Measurements from ENCODE around the gene DLD.

DNA sequence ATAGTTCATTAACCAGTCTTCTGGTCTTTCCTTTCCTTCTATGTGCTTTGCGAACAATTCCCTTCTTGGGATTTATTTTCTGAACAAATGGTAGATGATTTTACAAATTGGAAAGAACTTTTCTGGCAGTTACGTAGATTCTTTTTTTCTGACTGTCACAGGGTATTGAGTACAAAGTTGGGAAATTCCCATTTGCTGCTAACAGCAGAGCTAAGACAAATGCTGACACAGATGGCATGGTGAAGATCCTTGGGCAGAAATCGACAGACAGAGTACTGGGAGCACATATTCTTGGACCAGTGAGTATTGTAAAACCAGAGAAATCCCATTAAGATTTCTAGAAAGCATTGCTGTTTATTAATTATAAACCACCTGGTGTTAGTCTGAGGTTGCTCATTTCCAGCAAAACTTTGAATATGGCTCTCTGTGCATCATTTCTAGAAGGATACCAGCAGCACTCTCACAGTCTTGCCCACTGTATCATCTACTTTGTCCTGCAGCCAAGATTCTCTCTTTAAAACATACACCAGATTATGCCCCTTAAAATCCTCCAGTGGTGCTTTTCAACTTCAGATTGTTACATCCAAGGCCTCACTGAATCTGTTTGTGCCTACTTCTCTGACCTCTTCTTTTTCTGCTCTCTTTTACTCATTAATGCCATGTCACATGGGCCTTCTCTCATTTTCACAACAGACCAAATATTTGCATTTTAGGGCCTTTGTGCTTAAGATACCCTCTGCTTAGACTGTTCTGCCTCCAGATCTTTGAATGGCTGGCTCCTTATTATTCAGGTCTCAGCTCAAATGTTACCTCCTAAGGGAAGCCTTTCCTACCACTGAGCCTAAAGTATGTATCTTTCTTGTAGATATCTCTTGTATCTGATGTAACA, 27.0 kb downstream of the DLD start:
- no peak for TF ChIP-seq POLR2AphosphoS5 (IDR thresholded peaks at IDR 0.05)
- TF ChIP-seq, protein P1, sequence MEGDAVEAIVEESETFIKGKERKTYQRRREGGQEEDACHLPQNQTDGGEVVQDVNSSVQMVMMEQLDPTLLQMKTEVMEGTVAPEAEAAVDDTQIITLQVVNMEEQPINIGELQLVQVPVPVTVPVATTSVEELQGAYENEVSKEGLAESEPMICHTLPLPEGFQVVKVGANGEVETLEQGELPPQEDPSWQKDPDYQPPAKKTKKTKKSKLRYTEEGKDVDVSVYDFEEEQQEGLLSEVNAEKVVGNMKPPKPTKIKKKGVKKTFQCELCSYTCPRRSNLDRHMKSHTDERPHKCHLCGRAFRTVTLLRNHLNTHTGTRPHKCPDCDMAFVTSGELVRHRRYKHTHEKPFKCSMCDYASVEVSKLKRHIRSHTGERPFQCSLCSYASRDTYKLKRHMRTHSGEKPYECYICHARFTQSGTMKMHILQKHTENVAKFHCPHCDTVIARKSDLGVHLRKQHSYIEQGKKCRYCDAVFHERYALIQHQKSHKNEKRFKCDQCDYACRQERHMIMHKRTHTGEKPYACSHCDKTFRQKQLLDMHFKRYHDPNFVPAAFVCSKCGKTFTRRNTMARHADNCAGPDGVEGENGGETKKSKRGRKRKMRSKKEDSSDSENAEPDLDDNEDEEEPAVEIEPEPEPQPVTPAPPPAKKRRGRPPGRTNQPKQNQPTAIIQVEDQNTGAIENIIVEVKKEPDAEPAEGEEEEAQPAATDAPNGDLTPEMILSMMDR (IDR thresholded peaks at IDR 0.05) = no peak
